GM23248 (cell line): ENCODE measurements around the gene DDX10. TPM values are rescaled to one million over a fixed set of nuclear protein-coding genes. Genes with fewer than 3 reads are reported as not detected.

Source experiments
- DNase-seq: peaks from one replicate; pipeline ENCODE4 v3.0.0-alpha.2; 2015
- H2AFZ ChIP-seq: fragments of 200-600 bp; sonication (generic); 2 replicates; pipeline ENCODE4 v1.6.1; 2016; ENCODE audit warnings: antibody characterized with exemption
- H3F3A ChIP-seq: fragments of 200-600 bp; sonication (generic); 2 replicates; pipeline ENCODE4 v1.6.1; 2016; ENCODE audit warnings: mild to moderate bottlenecking, antibody characterized with exemption, mixed run types; ENCODE audit not compliant: insufficient read depth
- H3K27ac ChIP-seq: fragments of 200-600 bp; sonication (generic); 2 replicates; pipeline ENCODE4 v1.5.1; 2016; ENCODE audit warnings: mild to moderate bottlenecking
- H3K27me3 ChIP-seq: fragments of 200-600 bp; sonication (generic); replicated peaks from 2 replicates; pipeline ENCODE4 v1.6.1; 2016; ENCODE audit warnings: mild to moderate bottlenecking; ENCODE audit not compliant: insufficient read depth
- H3K36me3 ChIP-seq: fragments of 200-600 bp; sonication (generic); 2 replicates; pipeline ENCODE4 v1.6.1; 2016; ENCODE audit warnings: low read depth, mild to moderate bottlenecking
- H3K4me1 ChIP-seq: fragments of 200-600 bp; sonication (generic); 2 replicates; pipeline ENCODE4 v1.6.1; 2016; ENCODE audit warnings: mild to moderate bottlenecking; ENCODE audit not compliant: insufficient read depth
- H3K4me2 ChIP-seq: fragments of 200-600 bp; sonication (generic); one replicate; pipeline ENCODE4 v1.6.1; 2016; ENCODE audit warnings: mild to moderate bottlenecking; ENCODE audit not compliant: unreplicated experiment
- H3K4me3 ChIP-seq: fragments of 200-600 bp; sonication (generic); 2 replicates; pipeline ENCODE4 v1.5.1; 2016; ENCODE audit warnings: mild to moderate bottlenecking
- H3K79me2 ChIP-seq: fragments of 200-600 bp; sonication (generic); 2 replicates; pipeline ENCODE4 v1.6.1; 2016; ENCODE audit warnings: mild to moderate bottlenecking; ENCODE audit not compliant: insufficient read depth
- H3K9ac ChIP-seq: fragments of 200-600 bp; sonication (generic); 2 replicates; pipeline ENCODE4 v1.6.1; 2016; ENCODE audit warnings: mild to moderate bottlenecking
- H3K9me2 ChIP-seq: fragments of 200-600 bp; sonication (generic); 2 replicates; pipeline ENCODE4 v1.6.1; 2016; ENCODE audit warnings: mixed run types, mild to moderate bottlenecking, moderate library complexity; ENCODE audit not compliant: insufficient read depth
- H3K9me3 ChIP-seq: fragments of 200-600 bp; sonication (generic); one replicate; pipeline ENCODE4 v1.6.1; 2017; ENCODE audit warnings: low read depth
- H4K20me1 ChIP-seq: fragments of 200-600 bp; sonication (generic); 2 replicates; pipeline ENCODE4 v1.6.0; 2016; ENCODE audit not compliant: insufficient read depth
- EZH2 ChIP-seq: fragments of 200-600 bp; sonication (generic); IDR thresholded peaks from 2 replicates; pipeline ENCODE4 v1.6.1; 2018; ENCODE audit warnings: antibody characterized with exemption, mild to moderate bottlenecking; ENCODE audit not compliant: insufficient read depth, poor library complexity, severe bottlenecking
- EZH2phosphoT487 ChIP-seq: fragments of 200-600 bp; sonication (generic); IDR thresholded peaks from 2 replicates; pipeline ENCODE4 v1.6.1; 2018; ENCODE audit warnings: antibody characterized with exemption, moderate library complexity, mild to moderate bottlenecking, low read depth; ENCODE audit not compliant: insufficient read depth
- WGBS, 2 experiments: methylation state at CpG; one replicate each; pipeline ENCODE4 v1.1.6; 2015 to 2017; ENCODE audit warnings: low lambda C conversion rate in 2 of 2, low coverage in 1 of 2; ENCODE audit errors: missing lambda C conversion rate in 2 of 2; 5-methylcytosine and 5-hydroxymethylcytosine counted together
- in situ Hi-C: fragments of 300-500 bp; cut with MboI; formaldehyde crosslinking; loops from 2 replicates; pipeline ENCODE4 v1.15.0; 2020
- polyA plus RNA-seq: library from polyadenylated mRNA; unstranded; fragments of >200 nt; fragmentation: Nextera tagmentation; extraction: Ambion mirVana; gene quantifications from 2 replicates; pipeline ENCODE4 v1.2.1, GENCODE V29; 2016
- total RNA-seq: library from RNA; depleted of rRNA; stranded (reverse); fragments of >200 nt; shearing (Covaris generic); gene quantifications from 2 replicates; pipeline ENCODE4 v1.2.3, GENCODE V29; 2014

Gene DDX10
- total and polyA plus RNA-seq, 2 experiments from 2014 or later = 23.6 to 31.2 TPM

DNA sequence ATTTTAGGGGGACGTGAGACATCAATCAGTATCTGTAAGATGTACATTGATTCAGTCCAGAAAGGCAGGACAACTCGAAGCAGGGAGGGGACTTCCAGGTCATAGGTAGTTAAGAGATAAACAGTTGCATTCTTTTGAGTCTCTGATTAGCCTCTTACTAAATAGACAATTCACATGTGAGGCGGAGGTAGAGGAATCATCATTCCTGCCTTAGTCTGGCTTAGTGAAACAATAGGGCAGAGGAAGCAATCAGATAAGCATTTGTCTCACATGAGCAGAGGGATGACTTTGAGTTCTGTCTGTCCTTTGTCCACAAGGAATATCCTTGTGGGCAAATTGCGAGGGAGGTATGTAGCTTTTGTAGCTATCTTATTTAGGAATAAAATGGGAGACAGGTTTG is 248.3 kb downstream of the DDX10 start:
- Histone ChIP-seq H2AFZ (no peak overlapping the region), H3K27me3 (no peaks in the 10 kb centered on the region), H3K27ac (peak overlapping the region; percentile 59; the same call in 1 of the 2 replicates), H3K4me3 (no peak overlapping the region), H3K4me2 (no peak overlapping the region), H3K36me3 (no peaks in the 10 kb centered on the region), H3F3A (peaks cover 18% of the 10 kb centered on the region), H3K4me1 (peaks cover 32% of the 10 kb centered on the region), H3K9me3 (no peaks in the 10 kb centered on the region), H3K9ac (no peak overlapping the region), H4K20me1 (no peaks in the 10 kb centered on the region), H3K9me2 (no peaks in the 10 kb centered on the region; the same call in 1 of the 2 replicates), H3K79me2 (no peaks in the 10 kb centered on the region)
- in situ Hi-C loops = no loop called here
- no peak for DNase-seq
- 85 to 87% methylated on average over 4 of the region's 4 CpGs for WGBS, 2 experiments
- no peak for TF ChIP-seq EZH2
- no peak for TF ChIP-seq EZH2phosphoT487

DNA sequence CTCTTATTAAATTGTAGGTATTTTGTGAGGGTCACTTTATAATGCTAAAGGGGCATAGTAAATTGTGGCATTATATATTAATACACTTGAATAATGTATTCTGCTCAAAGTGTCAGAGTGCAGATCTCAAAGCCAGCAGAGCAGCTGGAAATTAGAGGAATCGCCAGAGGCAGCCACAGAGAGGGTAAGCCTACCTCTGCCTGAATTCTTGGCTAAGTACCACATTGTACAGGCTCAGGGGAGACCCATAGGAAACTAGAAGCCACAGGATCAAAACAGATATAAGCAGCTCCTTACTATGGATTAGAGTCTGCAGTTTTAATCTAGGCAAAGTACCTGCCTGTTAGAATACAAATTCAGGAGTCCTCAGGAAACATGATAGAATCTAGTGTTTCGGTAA is 249.3 kb downstream of the DDX10 start:
- no peak for TF ChIP-seq EZH2
- no peak for TF ChIP-seq EZH2phosphoT487
- Histone ChIP-seq H4K20me1 (no peaks in the 10 kb centered on the region), H3K79me2 (no peaks in the 10 kb centered on the region), H3K36me3 (no peaks in the 10 kb centered on the region), H3K9ac (no peak overlapping the region), H3K4me1 (peaks cover 32% of the 10 kb centered on the region), H2AFZ (no peak overlapping the region), H3K4me2 (no peak overlapping the region), H3K9me2 (no peaks in the 10 kb centered on the region; the same call in 1 of the 2 replicates), H3F3A (peaks cover 18% of the 10 kb centered on the region), H3K4me3 (no peak overlapping the region), H3K27me3 (no peaks in the 10 kb centered on the region), H3K27ac (no peak overlapping the region), H3K9me3 (no peaks in the 10 kb centered on the region)
- in situ Hi-C loops = no loop called here
- 96 to 98% methylated on average over 2 of the region's 2 CpGs for WGBS, 2 experiments
- no peak for DNase-seq

DNA sequence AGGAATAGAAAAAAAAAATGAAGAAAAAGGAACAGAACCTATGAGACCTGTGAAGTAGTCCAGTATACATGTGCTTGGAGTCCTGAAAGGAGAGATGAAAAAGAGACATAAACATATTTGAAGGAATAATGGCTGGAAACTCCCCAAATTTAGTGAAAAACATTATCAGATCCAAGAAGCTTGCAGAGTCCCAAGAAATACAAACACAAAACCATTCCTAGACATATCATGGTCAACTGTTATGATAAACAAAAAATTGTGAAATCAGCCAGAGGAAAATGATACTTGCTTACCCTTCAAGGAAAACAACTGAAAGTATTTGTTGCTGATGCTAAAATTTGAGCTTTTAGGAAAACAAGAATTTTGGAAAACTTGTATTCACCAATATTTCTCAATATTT is 250.1 kb downstream of the DDX10 start:
- no peak overlapping the region for H3K9ac ChIP-seq
- H3K4me1 ChIP-seq = peaks cover 32% of the 10 kb centered on the region
- H3K27ac ChIP-seq = no peak overlapping the region
- no peak overlapping the region for H3K4me3 ChIP-seq
- H2AFZ ChIP-seq = no peak overlapping the region
- DNase-seq = no peak
- H3K9me3 ChIP-seq = no peaks in the 10 kb centered on the region
- H3K9me2 ChIP-seq = no peaks in the 10 kb centered on the region; the same call in 1 of the 2 replicates
- H3K79me2 ChIP-seq = no peaks in the 10 kb centered on the region
- H3K36me3 ChIP-seq = no peaks in the 10 kb centered on the region
- peaks cover 18% of the 10 kb centered on the region for H3F3A ChIP-seq
- TF ChIP-seq EZH2 = no peak
- no peak for TF ChIP-seq EZH2phosphoT487
- H3K27me3 ChIP-seq = no peaks in the 10 kb centered on the region
- in situ Hi-C loops = no loop called here
- no peak overlapping the region for H3K4me2 ChIP-seq
- no peaks in the 10 kb centered on the region for H4K20me1 ChIP-seq

DNA sequence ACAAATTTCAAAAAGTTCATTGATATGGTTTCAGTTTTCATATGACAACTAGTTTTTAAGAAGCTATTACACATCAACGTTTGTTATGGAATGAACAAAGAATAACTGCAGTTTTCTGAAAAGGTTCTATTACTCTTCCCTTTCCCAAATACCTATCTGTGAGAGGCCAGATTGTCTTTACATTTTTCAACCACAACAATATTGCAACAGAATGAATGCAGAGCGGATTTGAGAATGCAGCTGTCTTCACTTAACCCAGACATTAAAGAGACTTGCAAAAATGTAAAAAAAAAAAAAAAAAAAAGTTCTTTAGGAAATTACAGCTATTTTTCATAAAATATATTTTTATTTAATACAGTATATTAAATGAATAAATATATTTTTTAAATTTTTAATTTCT is 250.8 kb downstream of the DDX10 start:
- no peak overlapping the region for H3K4me2 ChIP-seq
- no peak overlapping the region for H3K27ac ChIP-seq
- H3K4me3 ChIP-seq = no peak overlapping the region
- H3K9ac ChIP-seq = no peak overlapping the region
- no peak for DNase-seq
- no peaks in the 10 kb centered on the region for H4K20me1 ChIP-seq
- WGBS, 2 experiments = 70 to 76% methylated on average over 2 of the region's 2 CpGs
- peaks cover 18% of the 10 kb centered on the region for H3F3A ChIP-seq
- H3K9me2 ChIP-seq = no peaks in the 10 kb centered on the region; the same call in 1 of the 2 replicates
- in situ Hi-C loops = no loop called here
- peaks cover 32% of the 10 kb centered on the region for H3K4me1 ChIP-seq
- H3K36me3 ChIP-seq = no peaks in the 10 kb centered on the region
- no peak overlapping the region for H2AFZ ChIP-seq
- TF ChIP-seq EZH2phosphoT487 (no peak), EZH2 (no peak)
- H3K79me2 ChIP-seq = no peaks in the 10 kb centered on the region
- H3K9me3 ChIP-seq = no peaks in the 10 kb centered on the region
- H3K27me3 ChIP-seq = no peaks in the 10 kb centered on the region

DNA sequence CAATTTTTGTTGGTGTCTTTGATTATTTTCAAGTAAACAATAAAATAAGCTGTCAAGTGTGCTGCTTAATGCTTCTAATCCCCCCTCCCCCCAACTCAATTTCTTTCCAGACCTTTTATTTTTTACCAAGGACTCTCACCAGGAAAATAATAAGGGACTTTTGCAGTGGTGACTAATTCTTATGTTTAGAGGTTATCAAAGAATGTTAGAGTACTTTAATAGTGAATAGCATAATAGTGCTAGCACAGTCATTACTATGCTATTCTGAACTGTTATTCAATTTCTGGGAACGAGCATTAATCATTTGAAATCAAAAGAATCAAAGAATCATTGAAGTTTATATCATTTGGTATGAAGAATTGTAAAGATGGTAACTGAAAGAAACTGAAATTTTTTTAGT is 251.4 kb downstream of the DDX10 start:
- H3K27ac ChIP-seq = no peak overlapping the region
- in situ Hi-C loops = no loop called here
- no peak for TF ChIP-seq EZH2
- TF ChIP-seq EZH2phosphoT487 = no peak
- no peaks in the 10 kb centered on the region; the same call in 1 of the 2 replicates for H3K9me2 ChIP-seq
- peaks cover 18% of the 10 kb centered on the region for H3F3A ChIP-seq
- H2AFZ ChIP-seq = no peak overlapping the region
- no peaks in the 10 kb centered on the region for H3K36me3 ChIP-seq
- H3K4me2 ChIP-seq = peak overlapping the region; percentile 5
- H3K4me3 ChIP-seq = no peak overlapping the region
- DNase-seq = peak; percentile 38
- H3K79me2 ChIP-seq = no peaks in the 10 kb centered on the region
- H3K27me3 ChIP-seq = no peaks in the 10 kb centered on the region
- H3K4me1 ChIP-seq = peaks cover 32% of the 10 kb centered on the region
- H3K9me3 ChIP-seq = no peaks in the 10 kb centered on the region
- H3K9ac ChIP-seq = no peak overlapping the region
- H4K20me1 ChIP-seq = no peaks in the 10 kb centered on the region
- WGBS, 2 experiments = 28 to 41% methylated on average over 1 of the region's 1 CpG
